GM23248 (cell line): Measurements from ENCODE around the gene DTNB. TPM values are rescaled to one million over a fixed set of nuclear protein-coding genes. Genes with fewer than 3 reads are reported as not detected.

ENCODE experiments used
- DNase-seq: peaks from one replicate; pipeline ENCODE4 v3.0.0-alpha.2; 2015
- H2AFZ ChIP-seq: fragments of 200-600 bp; sonication (generic); 2 replicates; pipeline ENCODE4 v1.6.1; 2016; ENCODE audit warnings: antibody characterized with exemption
- H3F3A ChIP-seq: fragments of 200-600 bp; sonication (generic); 2 replicates; pipeline ENCODE4 v1.6.1; 2016; ENCODE audit warnings: mild to moderate bottlenecking, antibody characterized with exemption, mixed run types; ENCODE audit not compliant: insufficient read depth
- H3K27ac ChIP-seq: fragments of 200-600 bp; sonication (generic); 2 replicates; pipeline ENCODE4 v1.5.1; 2016; ENCODE audit warnings: mild to moderate bottlenecking
- H3K27me3 ChIP-seq: fragments of 200-600 bp; sonication (generic); replicated peaks from 2 replicates; pipeline ENCODE4 v1.6.1; 2016; ENCODE audit warnings: mild to moderate bottlenecking; ENCODE audit not compliant: insufficient read depth
- H3K36me3 ChIP-seq: fragments of 200-600 bp; sonication (generic); 2 replicates; pipeline ENCODE4 v1.6.1; 2016; ENCODE audit warnings: low read depth, mild to moderate bottlenecking
- H3K4me1 ChIP-seq: fragments of 200-600 bp; sonication (generic); 2 replicates; pipeline ENCODE4 v1.6.1; 2016; ENCODE audit warnings: mild to moderate bottlenecking; ENCODE audit not compliant: insufficient read depth
- H3K4me2 ChIP-seq: fragments of 200-600 bp; sonication (generic); one replicate; pipeline ENCODE4 v1.6.1; 2016; ENCODE audit warnings: mild to moderate bottlenecking; ENCODE audit not compliant: unreplicated experiment
- H3K4me3 ChIP-seq: fragments of 200-600 bp; sonication (generic); 2 replicates; pipeline ENCODE4 v1.5.1; 2016; ENCODE audit warnings: mild to moderate bottlenecking
- H3K79me2 ChIP-seq: fragments of 200-600 bp; sonication (generic); 2 replicates; pipeline ENCODE4 v1.6.1; 2016; ENCODE audit warnings: mild to moderate bottlenecking; ENCODE audit not compliant: insufficient read depth
- H3K9ac ChIP-seq: fragments of 200-600 bp; sonication (generic); 2 replicates; pipeline ENCODE4 v1.6.1; 2016; ENCODE audit warnings: mild to moderate bottlenecking
- H3K9me2 ChIP-seq: fragments of 200-600 bp; sonication (generic); 2 replicates; pipeline ENCODE4 v1.6.1; 2016; ENCODE audit warnings: mixed run types, mild to moderate bottlenecking, moderate library complexity; ENCODE audit not compliant: insufficient read depth
- H3K9me3 ChIP-seq: fragments of 200-600 bp; sonication (generic); one replicate; pipeline ENCODE4 v1.6.1; 2017; ENCODE audit warnings: low read depth
- H4K20me1 ChIP-seq: fragments of 200-600 bp; sonication (generic); 2 replicates; pipeline ENCODE4 v1.6.0; 2016; ENCODE audit not compliant: insufficient read depth
- EZH2 ChIP-seq: fragments of 200-600 bp; sonication (generic); IDR thresholded peaks from 2 replicates; pipeline ENCODE4 v1.6.1; 2018; ENCODE audit warnings: antibody characterized with exemption, mild to moderate bottlenecking; ENCODE audit not compliant: insufficient read depth, poor library complexity, severe bottlenecking
- EZH2phosphoT487 ChIP-seq: fragments of 200-600 bp; sonication (generic); IDR thresholded peaks from 2 replicates; pipeline ENCODE4 v1.6.1; 2018; ENCODE audit warnings: antibody characterized with exemption, moderate library complexity, mild to moderate bottlenecking, low read depth; ENCODE audit not compliant: insufficient read depth
- WGBS, 2 experiments: methylation state at CpG; one replicate each; pipeline ENCODE4 v1.1.6; 2015 to 2017; ENCODE audit warnings: low lambda C conversion rate in 2 of 2, low coverage in 1 of 2; ENCODE audit errors: missing lambda C conversion rate in 2 of 2; 5-methylcytosine and 5-hydroxymethylcytosine counted together
- in situ Hi-C: fragments of 300-500 bp; cut with MboI; formaldehyde crosslinking; loops from 2 replicates; pipeline ENCODE4 v1.15.0; 2020
- polyA plus RNA-seq: library from polyadenylated mRNA; unstranded; fragments of >200 nt; fragmentation: Nextera tagmentation; extraction: Ambion mirVana; gene quantifications from 2 replicates; pipeline ENCODE4 v1.2.1, GENCODE V29; 2016
- total RNA-seq: library from RNA; depleted of rRNA; stranded (reverse); fragments of >200 nt; shearing (Covaris generic); gene quantifications from 2 replicates; pipeline ENCODE4 v1.2.3, GENCODE V29; 2014

The DTNB gene
- total and polyA plus RNA-seq, 2 experiments from 2014 or later, result 1.1 to 4.0 TPM

- Histone ChIP-seq H3K27me3 (no peaks in the 10 kb centered on the region), H4K20me1 (no peaks in the 10 kb centered on the region), H3K4me2 (no peak overlapping the region), H3K4me1 (no peaks in the 10 kb centered on the region), H3K27ac (no peak overlapping the region), H3K9me2 (no peaks in the 10 kb centered on the region), H3K79me2 (no peaks in the 10 kb centered on the region), H3K36me3 (no peaks in the 10 kb centered on the region), H2AFZ (no peak overlapping the region), H3F3A (no peaks in the 10 kb centered on the region), H3K4me3 (no peak overlapping the region), H3K9me3 (no peaks in the 10 kb centered on the region), H3K9ac (no peak overlapping the region)
- no peak for DNase-seq
- TF ChIP-seq EZH2phosphoT487 (no peak), EZH2 (no peak)
- 51 to 60% methylated on average over 3 of the region's 3 CpGs for WGBS, 2 experiments
- in situ Hi-C loops, result no loop called here
Measured at GRCh38 chr2:25585189-25585588, 88.2 kb downstream of the DTNB start.

- no peaks in the 10 kb centered on the region for H3K79me2 ChIP-seq
- no peak overlapping the region for H3K4me3 ChIP-seq
- H2AFZ ChIP-seq, result no peak overlapping the region
- no peak overlapping the region for H3K27ac ChIP-seq
- no peaks in the 10 kb centered on the region for H4K20me1 ChIP-seq
- in situ Hi-C loops, result no loop called here
- H3K9me2 ChIP-seq, result no peaks in the 10 kb centered on the region
- H3K9me3 ChIP-seq, result no peaks in the 10 kb centered on the region
- H3F3A ChIP-seq, result no peaks in the 10 kb centered on the region
- no peak for DNase-seq
- WGBS, 2 experiments, result 89 to 93% methylated on average over 10 of the region's 10 CpGs
- no peaks in the 10 kb centered on the region for H3K27me3 ChIP-seq
- H3K4me1 ChIP-seq, result no peaks in the 10 kb centered on the region
- no peak overlapping the region for H3K4me2 ChIP-seq
- H3K9ac ChIP-seq, result no peak overlapping the region
- TF ChIP-seq EZH2 (no peak), EZH2phosphoT487 (no peak)
- H3K36me3 ChIP-seq, result no peaks in the 10 kb centered on the region
Measured at GRCh38 chr2:25582077-25582830, 91.1 kb downstream of the DTNB start.

GRCh38 chr2:25576596-25576995 lies 96.8 kb downstream of the DTNB start:
- Histone ChIP-seq H3K4me2 (no peak overlapping the region), H3K79me2 (no peaks in the 10 kb centered on the region), H3K27ac (no peak overlapping the region), H3K9me3 (no peaks in the 10 kb centered on the region), H3K9ac (no peak overlapping the region), H3K4me3 (no peak overlapping the region), H3K27me3 (no peaks in the 10 kb centered on the region), H3K9me2 (no peaks in the 10 kb centered on the region), H3F3A (no peaks in the 10 kb centered on the region), H4K20me1 (no peaks in the 10 kb centered on the region), H3K4me1 (no peaks in the 10 kb centered on the region), H2AFZ (no peak overlapping the region), H3K36me3 (no peaks in the 10 kb centered on the region)
- TF ChIP-seq EZH2, result no peak
- TF ChIP-seq EZH2phosphoT487, result no peak
- WGBS, 2 experiments, result 97 to 99% methylated on average over 7 of the region's 7 CpGs
- DNase-seq, result no peak
- in situ Hi-C loops, result no loop called here

- no peaks in the 10 kb centered on the region for H4K20me1 ChIP-seq
- H3K36me3 ChIP-seq, result no peaks in the 10 kb centered on the region
- no peaks in the 10 kb centered on the region for H3K9me3 ChIP-seq
- H3K4me1 ChIP-seq, result no peaks in the 10 kb centered on the region
- H3K79me2 ChIP-seq, result no peaks in the 10 kb centered on the region
- no peak overlapping the region for H3K4me2 ChIP-seq
- H3K9ac ChIP-seq, result no peak overlapping the region
- DNase-seq, result no peak
- H3K4me3 ChIP-seq, result no peak overlapping the region
- H3F3A ChIP-seq, result no peaks in the 10 kb centered on the region
- TF ChIP-seq EZH2 (no peak), EZH2phosphoT487 (no peak)
- in situ Hi-C loops, result no loop called here
- no peaks in the 10 kb centered on the region for H3K27me3 ChIP-seq
- no peak overlapping the region for H3K27ac ChIP-seq
- no peak overlapping the region for H2AFZ ChIP-seq
- 92 to 100% methylated on average over 3 of the region's 3 CpGs for WGBS, 2 experiments
- H3K9me2 ChIP-seq, result no peaks in the 10 kb centered on the region
Measured at GRCh38 chr2:25572638-25573037, 100.7 kb downstream of the DTNB start.
